NB4 (cell line): ENCODE results near the gene RPP38.

Source experiments
- MYC ChIP-seq: IDR thresholded peaks from 2 replicates; pipeline ENCODE4 v1.6.1; 2011; ENCODE audit warnings: low read depth, low read length
- POLR2A ChIP-seq: IDR thresholded peaks from 2 replicates; pipeline ENCODE4 v1.6.1; 2011; ENCODE audit warnings: mild to moderate bottlenecking; ENCODE audit not compliant: insufficient read length; ENCODE audit errors: extremely low read depth
- TF ChIP-seq, protein P1 (sequence below): IDR thresholded peaks from one replicate; pipeline ENCODE4 v1.5.1; 2012; ENCODE audit warnings: low read depth, low read length
- TF ChIP-seq, protein P2 (sequence below): IDR thresholded peaks from 2 replicates; pipeline ENCODE4 v1.6.1; 2011; ENCODE audit warnings: low read depth, low read length

DNA sequence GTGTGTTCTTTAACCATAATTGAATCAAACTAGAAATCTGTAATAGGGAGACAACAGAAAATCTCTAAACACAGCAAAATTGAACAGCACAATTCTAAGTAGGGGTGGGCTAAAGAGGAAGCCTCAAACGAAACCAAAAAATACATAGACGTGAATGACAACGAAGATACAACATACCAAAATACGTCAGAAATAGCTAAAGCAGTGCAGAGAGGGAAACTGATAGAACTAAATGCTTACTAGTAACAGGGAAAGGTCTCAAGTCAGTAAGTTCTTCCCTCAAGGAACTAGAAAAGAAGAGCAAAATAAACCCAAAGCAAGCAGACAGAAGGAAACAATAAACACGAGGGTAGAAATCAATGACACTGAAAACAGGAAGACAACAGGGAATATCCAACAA is 19.1 kb downstream of the RPP38 start:
- TF ChIP-seq POLR2A (no peak), MYC (no peak)
- TF ChIP-seq, protein P1, sequence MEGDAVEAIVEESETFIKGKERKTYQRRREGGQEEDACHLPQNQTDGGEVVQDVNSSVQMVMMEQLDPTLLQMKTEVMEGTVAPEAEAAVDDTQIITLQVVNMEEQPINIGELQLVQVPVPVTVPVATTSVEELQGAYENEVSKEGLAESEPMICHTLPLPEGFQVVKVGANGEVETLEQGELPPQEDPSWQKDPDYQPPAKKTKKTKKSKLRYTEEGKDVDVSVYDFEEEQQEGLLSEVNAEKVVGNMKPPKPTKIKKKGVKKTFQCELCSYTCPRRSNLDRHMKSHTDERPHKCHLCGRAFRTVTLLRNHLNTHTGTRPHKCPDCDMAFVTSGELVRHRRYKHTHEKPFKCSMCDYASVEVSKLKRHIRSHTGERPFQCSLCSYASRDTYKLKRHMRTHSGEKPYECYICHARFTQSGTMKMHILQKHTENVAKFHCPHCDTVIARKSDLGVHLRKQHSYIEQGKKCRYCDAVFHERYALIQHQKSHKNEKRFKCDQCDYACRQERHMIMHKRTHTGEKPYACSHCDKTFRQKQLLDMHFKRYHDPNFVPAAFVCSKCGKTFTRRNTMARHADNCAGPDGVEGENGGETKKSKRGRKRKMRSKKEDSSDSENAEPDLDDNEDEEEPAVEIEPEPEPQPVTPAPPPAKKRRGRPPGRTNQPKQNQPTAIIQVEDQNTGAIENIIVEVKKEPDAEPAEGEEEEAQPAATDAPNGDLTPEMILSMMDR, result no peak
- TF ChIP-seq, protein P2, sequence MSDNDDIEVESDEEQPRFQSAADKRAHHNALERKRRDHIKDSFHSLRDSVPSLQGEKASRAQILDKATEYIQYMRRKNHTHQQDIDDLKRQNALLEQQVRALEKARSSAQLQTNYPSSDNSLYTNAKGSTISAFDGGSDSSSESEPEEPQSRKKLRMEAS, result no peak
